SW480 (cell line): ENCODE measurements around the gene MYL5.
"Not testable (repeated sequence)": the region's sequence is repeated elsewhere in the genome, so short reads cannot be mapped to it uniquely, and the experiment has no call there.

Source experiments
- DNase-seq: peaks from one replicate; pipeline ENCODE4 v3.0.0-alpha.2; 2016; ENCODE audit warnings: low spot score

MYL5 gene

GRCh38 chr4:635851-636627, 38.3 kb upstream of the MYL5 start:
- DNase-seq: no peak

GRCh38 chr4:636628-637159, 37.6 kb upstream of the MYL5 start:
- DNase-seq: no peak

- DNase-seq: no peak
Measured at GRCh38 chr4:637536-638280, 36.6 kb upstream of the MYL5 start.

GRCh38 chr4:642366-642765, 32.0 kb upstream of the MYL5 start:
- DNase-seq: not testable (repeated sequence)

- no peak for DNase-seq
Measured at GRCh38 chr4:646460-646859, 27.9 kb upstream of the MYL5 start.

- no peak for DNase-seq
Measured at GRCh38 chr4:647481-647880, 26.9 kb upstream of the MYL5 start.

- no peak for DNase-seq
Measured at GRCh38 chr4:648579-649292, 25.6 kb upstream of the MYL5 start.

GRCh38 chr4:649293-649625, 25.1 kb upstream of the MYL5 start:
- no peak for DNase-seq

- no peak for DNase-seq
Measured at GRCh38 chr4:649751-650310, 24.5 kb upstream of the MYL5 start.

GRCh38 chr4:650461-650860, 23.9 kb upstream of the MYL5 start:
- DNase-seq: no peak

GRCh38 chr4:650951-651883, 23.1 kb upstream of the MYL5 start:
- DNase-seq: peak; percentile 40

GRCh38 chr4:651884-652642, 22.3 kb upstream of the MYL5 start:
- no peak for DNase-seq

GRCh38 chr4:653080-653821, 21.1 kb upstream of the MYL5 start:
- no peak for DNase-seq

GRCh38 chr4:653831-654502, 20.4 kb upstream of the MYL5 start:
- no peak for DNase-seq

- no peak for DNase-seq
Measured at GRCh38 chr4:654503-654845, 19.9 kb upstream of the MYL5 start.

- no peak for DNase-seq
Measured at GRCh38 chr4:654871-655463, 19.4 kb upstream of the MYL5 start.

- DNase-seq: no peak
Measured at GRCh38 chr4:655464-656151, 18.7 kb upstream of the MYL5 start.
